ENCODE data around the gene ARPIN.

DNA sequence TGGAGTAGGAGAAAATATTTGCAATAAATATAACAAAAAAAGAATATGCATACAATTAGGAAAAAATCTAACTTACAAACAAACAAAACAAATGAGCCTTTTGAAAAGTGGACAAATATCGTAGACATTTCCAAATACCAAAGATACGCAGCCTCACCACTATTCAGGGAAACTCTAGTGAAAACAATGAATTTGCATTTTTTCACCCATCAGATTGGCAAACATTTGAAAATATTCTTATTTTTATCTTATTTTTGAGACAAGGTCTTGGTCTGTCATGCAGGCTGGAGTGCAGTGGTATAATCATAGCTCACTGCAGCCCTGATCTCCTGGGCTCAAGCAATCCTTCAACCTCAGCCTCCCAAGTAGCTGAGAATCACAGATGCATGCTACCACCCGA, 34.4 kb downstream of the ARPIN start:
- no peak for TF ChIP-seq MECOM (CRISPR knock-in tag; IDR thresholded peaks at IDR 0.05)
- TF ChIP-seq, protein P1, sequence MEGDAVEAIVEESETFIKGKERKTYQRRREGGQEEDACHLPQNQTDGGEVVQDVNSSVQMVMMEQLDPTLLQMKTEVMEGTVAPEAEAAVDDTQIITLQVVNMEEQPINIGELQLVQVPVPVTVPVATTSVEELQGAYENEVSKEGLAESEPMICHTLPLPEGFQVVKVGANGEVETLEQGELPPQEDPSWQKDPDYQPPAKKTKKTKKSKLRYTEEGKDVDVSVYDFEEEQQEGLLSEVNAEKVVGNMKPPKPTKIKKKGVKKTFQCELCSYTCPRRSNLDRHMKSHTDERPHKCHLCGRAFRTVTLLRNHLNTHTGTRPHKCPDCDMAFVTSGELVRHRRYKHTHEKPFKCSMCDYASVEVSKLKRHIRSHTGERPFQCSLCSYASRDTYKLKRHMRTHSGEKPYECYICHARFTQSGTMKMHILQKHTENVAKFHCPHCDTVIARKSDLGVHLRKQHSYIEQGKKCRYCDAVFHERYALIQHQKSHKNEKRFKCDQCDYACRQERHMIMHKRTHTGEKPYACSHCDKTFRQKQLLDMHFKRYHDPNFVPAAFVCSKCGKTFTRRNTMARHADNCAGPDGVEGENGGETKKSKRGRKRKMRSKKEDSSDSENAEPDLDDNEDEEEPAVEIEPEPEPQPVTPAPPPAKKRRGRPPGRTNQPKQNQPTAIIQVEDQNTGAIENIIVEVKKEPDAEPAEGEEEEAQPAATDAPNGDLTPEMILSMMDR (IDR thresholded peaks at IDR 0.05 in 2 of 3, conservative IDR thresholded peaks at IDR 0.05 in 1 of 3; ENCODE audit: insufficient read depth in 2 of 3, low read depth in 1 of 3, low read length in 3 of 3), result no peak
